ENCODE results near the gene MAML3. TPM values are rescaled to one million over a fixed set of nuclear protein-coding genes. Genes with fewer than 3 reads are reported as not detected.

The MAML3 gene
- total and polyA plus RNA-seq, 2 experiments from 2014 or later = 1.7 to 6.5 TPM

DNA sequence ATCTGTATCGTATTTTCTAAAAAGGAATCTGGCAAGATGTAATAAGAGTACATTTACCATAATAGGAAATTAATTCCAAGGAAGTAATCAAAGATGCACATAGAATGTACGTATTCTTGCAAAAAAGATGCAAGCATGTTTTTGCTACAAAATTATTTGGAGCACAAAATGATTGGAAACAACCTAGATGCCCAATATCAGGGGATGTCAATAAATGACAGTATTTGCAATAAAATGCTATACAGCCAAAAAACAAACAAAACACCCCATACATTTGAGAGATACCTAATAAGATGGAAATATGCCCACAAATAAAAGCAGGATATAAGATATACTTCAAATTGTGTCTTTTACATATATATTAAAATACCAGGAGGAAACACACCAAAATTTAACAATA, 29.3 kb upstream of the MAML3 start:
- H3K4me2 ChIP-seq = no peak overlapping the region
- TF ChIP-seq, protein P1, sequence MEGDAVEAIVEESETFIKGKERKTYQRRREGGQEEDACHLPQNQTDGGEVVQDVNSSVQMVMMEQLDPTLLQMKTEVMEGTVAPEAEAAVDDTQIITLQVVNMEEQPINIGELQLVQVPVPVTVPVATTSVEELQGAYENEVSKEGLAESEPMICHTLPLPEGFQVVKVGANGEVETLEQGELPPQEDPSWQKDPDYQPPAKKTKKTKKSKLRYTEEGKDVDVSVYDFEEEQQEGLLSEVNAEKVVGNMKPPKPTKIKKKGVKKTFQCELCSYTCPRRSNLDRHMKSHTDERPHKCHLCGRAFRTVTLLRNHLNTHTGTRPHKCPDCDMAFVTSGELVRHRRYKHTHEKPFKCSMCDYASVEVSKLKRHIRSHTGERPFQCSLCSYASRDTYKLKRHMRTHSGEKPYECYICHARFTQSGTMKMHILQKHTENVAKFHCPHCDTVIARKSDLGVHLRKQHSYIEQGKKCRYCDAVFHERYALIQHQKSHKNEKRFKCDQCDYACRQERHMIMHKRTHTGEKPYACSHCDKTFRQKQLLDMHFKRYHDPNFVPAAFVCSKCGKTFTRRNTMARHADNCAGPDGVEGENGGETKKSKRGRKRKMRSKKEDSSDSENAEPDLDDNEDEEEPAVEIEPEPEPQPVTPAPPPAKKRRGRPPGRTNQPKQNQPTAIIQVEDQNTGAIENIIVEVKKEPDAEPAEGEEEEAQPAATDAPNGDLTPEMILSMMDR (conservative IDR thresholded peaks at IDR 0.05; ENCODE audit: low read depth in 2 of 2) = no peak
- TF ChIP-seq CREB1 (CRISPR knock-in tag; IDR thresholded peaks at IDR 0.05; ENCODE audit: low read depth) (no peak), POLR2AphosphoS5 (IDR thresholded peaks at IDR 0.05; ENCODE audit: low read depth) (no peak), STAT1 (IDR thresholded peaks at IDR 0.05; ENCODE audit: unreplicated experiment) (no peak), ZNF114 (CRISPR knock-in tag; IDR thresholded peaks at IDR 0.05) (no peak), EZH2phosphoT487 (IDR thresholded peaks at IDR 0.05; ENCODE audit: unreplicated experiment) (no peak), ZNF331 (CRISPR knock-in tag; IDR thresholded peaks at IDR 0.05; ENCODE audit: low read depth) (no peak), EZH2 (IDR thresholded peaks at IDR 0.05; ENCODE audit: low read depth, unreplicated experiment) (no peak), JUNB (IDR thresholded peaks at IDR 0.05; ENCODE audit: unreplicated experiment) (no peak), NANOG (IDR thresholded peaks at IDR 0.05; ENCODE audit: borderline replicate concordance) (no peak)
- TF ChIP-seq, protein P2, sequence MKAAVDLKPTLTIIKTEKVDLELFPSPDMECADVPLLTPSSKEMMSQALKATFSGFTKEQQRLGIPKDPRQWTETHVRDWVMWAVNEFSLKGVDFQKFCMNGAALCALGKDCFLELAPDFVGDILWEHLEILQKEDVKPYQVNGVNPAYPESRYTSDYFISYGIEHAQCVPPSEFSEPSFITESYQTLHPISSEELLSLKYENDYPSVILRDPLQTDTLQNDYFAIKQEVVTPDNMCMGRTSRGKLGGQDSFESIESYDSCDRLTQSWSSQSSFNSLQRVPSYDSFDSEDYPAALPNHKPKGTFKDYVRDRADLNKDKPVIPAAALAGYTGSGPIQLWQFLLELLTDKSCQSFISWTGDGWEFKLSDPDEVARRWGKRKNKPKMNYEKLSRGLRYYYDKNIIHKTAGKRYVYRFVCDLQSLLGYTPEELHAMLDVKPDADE (IDR thresholded peaks at IDR 0.05) = no peak
- TF ChIP-seq, protein P3, sequence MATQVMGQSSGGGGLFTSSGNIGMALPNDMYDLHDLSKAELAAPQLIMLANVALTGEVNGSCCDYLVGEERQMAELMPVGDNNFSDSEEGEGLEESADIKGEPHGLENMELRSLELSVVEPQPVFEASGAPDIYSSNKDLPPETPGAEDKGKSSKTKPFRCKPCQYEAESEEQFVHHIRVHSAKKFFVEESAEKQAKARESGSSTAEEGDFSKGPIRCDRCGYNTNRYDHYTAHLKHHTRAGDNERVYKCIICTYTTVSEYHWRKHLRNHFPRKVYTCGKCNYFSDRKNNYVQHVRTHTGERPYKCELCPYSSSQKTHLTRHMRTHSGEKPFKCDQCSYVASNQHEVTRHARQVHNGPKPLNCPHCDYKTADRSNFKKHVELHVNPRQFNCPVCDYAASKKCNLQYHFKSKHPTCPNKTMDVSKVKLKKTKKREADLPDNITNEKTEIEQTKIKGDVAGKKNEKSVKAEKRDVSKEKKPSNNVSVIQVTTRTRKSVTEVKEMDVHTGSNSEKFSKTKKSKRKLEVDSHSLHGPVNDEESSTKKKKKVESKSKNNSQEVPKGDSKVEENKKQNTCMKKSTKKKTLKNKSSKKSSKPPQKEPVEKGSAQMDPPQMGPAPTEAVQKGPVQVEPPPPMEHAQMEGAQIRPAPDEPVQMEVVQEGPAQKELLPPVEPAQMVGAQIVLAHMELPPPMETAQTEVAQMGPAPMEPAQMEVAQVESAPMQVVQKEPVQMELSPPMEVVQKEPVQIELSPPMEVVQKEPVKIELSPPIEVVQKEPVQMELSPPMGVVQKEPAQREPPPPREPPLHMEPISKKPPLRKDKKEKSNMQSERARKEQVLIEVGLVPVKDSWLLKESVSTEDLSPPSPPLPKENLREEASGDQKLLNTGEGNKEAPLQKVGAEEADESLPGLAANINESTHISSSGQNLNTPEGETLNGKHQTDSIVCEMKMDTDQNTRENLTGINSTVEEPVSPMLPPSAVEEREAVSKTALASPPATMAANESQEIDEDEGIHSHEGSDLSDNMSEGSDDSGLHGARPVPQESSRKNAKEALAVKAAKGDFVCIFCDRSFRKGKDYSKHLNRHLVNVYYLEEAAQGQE (IDR thresholded peaks at IDR 0.05; ENCODE audit: unreplicated experiment) = no peak
- TF ChIP-seq, protein P4, sequence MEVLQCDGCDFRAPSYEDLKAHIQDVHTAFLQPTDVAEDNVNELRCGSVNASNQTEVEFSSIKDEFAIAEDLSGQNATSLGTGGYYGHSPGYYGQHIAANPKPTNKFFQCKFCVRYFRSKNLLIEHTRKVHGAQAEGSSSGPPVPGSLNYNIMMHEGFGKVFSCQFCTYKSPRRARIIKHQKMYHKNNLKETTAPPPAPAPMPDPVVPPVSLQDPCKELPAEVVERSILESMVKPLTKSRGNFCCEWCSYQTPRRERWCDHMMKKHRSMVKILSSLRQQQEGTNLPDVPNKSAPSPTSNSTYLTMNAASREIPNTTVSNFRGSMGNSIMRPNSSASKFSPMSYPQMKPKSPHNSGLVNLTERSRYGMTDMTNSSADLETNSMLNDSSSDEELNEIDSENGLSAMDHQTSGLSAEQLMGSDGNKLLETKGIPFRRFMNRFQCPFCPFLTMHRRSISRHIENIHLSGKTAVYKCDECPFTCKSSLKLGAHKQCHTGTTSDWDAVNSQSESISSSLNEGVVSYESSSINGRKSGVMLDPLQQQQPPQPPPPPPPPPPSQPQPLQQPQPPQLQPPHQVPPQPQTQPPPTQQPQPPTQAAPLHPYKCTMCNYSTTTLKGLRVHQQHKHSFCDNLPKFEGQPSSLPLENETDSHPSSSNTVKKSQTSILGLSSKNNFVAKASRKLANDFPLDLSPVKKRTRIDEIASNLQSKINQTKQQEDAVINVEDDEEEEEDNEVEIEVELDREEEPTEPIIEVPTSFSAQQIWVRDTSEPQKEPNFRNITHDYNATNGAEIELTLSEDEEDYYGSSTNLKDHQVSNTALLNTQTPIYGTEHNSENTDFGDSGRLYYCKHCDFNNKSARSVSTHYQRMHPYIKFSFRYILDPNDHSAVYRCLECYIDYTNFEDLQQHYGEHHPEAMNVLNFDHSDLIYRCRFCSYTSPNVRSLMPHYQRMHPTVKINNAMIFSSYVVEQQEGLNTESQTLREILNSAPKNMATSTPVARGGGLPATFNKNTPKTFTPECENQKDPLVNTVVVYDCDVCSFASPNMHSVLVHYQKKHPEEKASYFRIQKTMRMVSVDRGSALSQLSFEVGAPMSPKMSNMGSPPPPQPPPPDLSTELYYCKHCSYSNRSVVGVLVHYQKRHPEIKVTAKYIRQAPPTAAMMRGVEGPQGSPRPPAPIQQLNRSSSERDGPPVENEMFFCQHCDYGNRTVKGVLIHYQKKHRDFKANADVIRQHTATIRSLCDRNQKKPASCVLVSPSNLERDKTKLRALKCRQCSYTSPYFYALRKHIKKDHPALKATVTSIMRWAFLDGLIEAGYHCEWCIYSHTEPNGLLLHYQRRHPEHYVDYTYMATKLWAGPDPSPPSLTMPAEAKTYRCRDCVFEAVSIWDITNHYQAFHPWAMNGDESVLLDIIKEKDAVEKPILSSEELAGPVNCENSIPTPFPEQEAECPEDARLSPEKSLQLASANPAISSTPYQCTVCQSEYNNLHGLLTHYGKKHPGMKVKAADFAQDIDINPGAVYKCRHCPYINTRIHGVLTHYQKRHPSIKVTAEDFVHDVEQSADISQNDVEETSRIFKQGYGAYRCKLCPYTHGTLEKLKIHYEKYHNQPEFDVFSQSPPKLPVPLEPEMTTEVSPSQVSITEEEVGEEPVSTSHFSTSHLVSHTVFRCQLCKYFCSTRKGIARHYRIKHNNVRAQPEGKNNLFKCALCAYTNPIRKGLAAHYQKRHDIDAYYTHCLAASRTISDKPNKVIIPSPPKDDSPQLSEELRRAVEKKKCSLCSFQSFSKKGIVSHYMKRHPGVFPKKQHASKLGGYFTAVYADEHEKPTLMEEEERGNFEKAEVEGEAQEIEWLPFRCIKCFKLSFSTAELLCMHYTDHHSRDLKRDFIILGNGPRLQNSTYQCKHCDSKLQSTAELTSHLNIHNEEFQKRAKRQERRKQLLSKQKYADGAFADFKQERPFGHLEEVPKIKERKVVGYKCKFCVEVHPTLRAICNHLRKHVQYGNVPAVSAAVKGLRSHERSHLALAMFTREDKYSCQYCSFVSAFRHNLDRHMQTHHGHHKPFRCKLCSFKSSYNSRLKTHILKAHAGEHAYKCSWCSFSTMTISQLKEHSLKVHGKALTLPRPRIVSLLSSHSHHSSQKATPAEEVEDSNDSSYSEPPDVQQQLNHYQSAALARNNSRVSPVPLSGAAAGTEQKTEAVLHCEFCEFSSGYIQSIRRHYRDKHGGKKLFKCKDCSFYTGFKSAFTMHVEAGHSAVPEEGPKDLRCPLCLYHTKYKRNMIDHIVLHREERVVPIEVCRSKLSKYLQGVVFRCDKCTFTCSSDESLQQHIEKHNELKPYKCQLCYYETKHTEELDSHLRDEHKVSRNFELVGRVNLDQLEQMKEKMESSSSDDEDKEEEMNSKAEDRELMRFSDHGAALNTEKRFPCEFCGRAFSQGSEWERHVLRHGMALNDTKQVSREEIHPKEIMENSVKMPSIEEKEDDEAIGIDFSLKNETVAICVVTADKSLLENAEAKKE (CRISPR knock-in tag; IDR thresholded peaks at IDR 0.05) = no peak
- no peak overlapping the region for H2AFZ ChIP-seq
- H4K20me1 ChIP-seq (replicated peaks; ENCODE audit: insufficient read depth) = no peaks in the 10 kb centered on the region
- H3K27ac Mint-ChIP-seq = no peak overlapping the region
- no peaks in the 10 kb centered on the region for H3K4me1 ChIP-seq (ENCODE audit: insufficient read depth)
- no peaks in the 10 kb centered on the region for H3K36me3 Mint-ChIP-seq (ENCODE audit: low read depth)
- no peaks in the 10 kb centered on the region for H3K27me3 ChIP-seq (ENCODE audit: insufficient read depth)
- no peaks in the 10 kb centered on the region for H3K27me3 Mint-ChIP-seq (ENCODE audit: insufficient read depth, low read depth, poor library complexity)
- no peaks in the 10 kb centered on the region for H3K79me2 ChIP-seq (replicated peaks; ENCODE audit: insufficient read depth)
- H3K9me2 ChIP-seq (ENCODE audit: insufficient read depth) = no peaks in the 10 kb centered on the region
- no peaks in the 10 kb centered on the region for H3K9me3 Mint-ChIP-seq
- no peak overlapping the region for H3K4me3 ChIP-seq
- no peak overlapping the region for H3K4me3 Mint-ChIP-seq
- no peaks in the 10 kb centered on the region for H3F3A ChIP-seq (replicated peaks; ENCODE audit: low read depth)
- no peaks in the 10 kb centered on the region for H3K36me3 ChIP-seq (ENCODE audit: insufficient read depth)
- DNase-seq (ENCODE audit: low spot score) = no peak
- no peaks in the 10 kb centered on the region for H3K4me1 Mint-ChIP-seq
- no peak overlapping the region for H3K27ac ChIP-seq (ENCODE audit: low read depth)
- ATAC-seq = no peak
